ENCODE measurements around the gene HRH4.

Gene HRH4

DNA sequence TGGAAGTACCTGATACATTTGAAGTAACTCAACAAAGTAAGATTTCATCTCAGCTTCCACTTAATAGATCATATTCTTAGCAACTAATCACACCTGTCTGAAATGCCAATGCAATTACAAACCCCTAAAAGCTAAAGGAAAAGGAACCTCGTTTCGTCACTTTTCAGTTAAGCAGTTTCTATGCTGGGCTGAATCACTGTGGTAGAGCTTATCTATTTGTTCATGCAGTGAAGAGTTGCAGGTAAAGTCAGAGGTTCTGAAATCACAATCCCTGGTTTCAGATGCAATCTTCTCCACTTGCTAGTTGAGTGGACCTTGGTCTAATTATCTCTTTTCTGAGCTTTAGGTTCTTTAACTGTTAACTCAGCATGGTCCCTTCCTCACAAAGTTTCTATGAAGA lies 6.3 kb downstream of the HRH4 start:
- DNase-seq: no peak

DNA sequence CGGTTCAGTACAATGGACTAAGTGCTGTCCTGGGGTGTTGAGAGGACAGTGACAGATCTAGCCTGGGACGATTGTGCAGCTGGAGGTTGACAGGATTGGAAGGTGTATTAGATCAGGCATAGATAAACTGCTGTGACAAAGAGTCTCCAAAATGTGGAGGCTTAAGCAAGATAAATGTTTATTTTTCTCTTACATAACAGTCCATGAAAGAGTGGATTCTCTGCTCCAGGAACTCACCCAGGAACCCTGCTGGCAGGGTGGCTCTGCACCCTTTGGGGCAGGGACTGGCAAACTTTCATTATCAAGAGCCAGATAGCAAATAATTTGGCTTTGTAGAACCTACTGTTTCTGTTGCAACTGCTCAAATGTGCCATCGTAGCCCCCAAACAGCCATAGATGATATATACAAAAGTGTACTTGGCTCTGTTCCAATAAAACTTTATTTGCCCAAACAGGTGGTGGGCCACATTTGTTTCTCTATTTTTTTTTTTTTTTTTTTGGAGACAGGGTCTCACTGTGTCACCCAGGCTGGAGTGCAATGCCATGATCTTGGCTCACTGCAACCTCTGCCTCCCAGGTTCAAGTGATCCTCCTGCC lies 9.7 kb downstream of the HRH4 start:
- DNase-seq: no peak

DNA sequence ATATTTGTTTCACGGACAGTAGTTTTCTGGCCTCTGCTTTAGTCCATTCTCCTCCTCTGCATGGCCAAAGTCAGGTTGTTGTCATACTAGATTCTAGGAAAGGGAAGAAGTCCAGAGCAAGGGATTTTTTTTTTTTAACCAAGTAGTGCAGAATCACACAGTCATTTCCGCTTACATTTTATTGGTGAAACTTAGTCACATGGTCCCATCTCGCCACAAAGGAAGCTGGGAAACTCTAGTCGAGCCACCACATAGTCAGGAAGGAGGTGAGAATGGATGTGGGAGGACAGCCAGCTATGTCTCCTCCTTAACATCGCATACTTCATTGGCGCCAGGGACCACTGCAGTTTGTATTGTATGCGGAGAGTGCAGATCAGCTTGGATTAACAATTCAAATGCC lies 10.4 kb downstream of the HRH4 start:
- DNase-seq: no peak

DNA sequence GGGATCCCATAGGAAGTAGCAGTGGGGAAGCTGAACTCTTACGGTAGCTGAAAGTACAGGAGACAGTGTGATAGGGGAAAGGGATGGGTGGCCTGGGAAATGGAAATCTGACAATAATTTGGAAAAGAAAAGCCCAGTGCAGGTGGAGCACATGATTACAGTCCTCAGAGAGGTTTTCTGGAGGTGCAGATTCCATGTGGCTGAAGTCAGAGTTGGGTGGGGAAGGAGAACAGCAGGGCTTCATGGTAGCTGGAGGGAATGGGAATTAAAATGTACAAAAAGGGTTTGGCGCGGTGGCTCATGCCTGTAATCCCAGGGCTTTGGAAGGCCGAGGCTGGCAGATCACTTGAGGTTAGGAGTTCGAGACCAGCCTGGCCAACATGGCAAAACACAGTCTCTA lies 12.2 kb downstream of the HRH4 start:
- no peak for DNase-seq

DNA sequence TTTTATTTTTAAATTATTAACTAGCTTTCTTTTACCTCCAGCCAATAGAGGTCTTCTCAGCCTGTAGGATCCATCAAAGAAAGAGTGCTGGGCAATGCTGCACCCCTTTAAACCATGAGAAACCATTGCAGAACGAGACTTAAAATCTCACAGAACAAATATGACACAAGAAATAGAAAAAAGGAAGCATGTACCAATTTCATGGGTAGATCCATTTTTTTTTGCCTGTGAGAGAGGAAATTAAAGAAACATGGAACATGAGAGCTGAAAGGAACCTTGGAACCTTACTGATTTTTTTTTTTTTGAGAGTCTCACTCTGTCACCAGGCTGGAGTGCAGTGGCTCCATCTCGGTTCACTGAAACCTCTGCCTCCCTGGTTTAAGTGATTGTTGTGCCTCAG lies 14.0 kb downstream of the HRH4 start:
- no peak for DNase-seq

- no peak for DNase-seq
Measured at GRCh38 chr18:24475926-24476589, 15.6 kb downstream of the HRH4 start.

DNA sequence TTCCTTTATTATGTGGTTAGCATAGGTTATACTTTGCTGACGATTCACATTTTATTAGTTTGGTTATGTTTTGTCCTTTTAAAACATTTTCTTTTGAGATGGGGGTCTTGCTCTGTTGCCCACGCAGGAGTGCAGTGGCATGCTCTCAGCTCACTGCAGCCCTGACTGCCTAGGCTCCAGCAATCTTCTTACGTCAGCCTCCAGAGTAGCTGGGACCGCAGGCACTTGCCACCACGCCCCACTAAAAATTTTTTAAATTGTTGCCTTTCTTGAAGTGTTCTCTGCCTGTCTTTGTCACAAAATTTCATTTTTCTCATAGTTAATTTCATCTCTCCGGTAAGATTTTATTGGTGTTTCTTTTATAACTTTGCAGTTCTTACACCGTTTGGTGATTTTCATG lies 18.9 kb downstream of the HRH4 start:
- no peak for DNase-seq

GRCh38 chr18:24482821-24483220 lies 22.4 kb downstream of the HRH4 start:
- no peak for DNase-seq

- DNase-seq: no peak
Measured at GRCh38 chr18:24485681-24486080, 25.2 kb downstream of the HRH4 start.

GRCh38 chr18:24486684-24487083 lies 26.2 kb downstream of the HRH4 start:
- DNase-seq: no peak

GRCh38 chr18:24488824-24489493 lies 28.5 kb downstream of the HRH4 start:
- no peak for DNase-seq

GRCh38 chr18:24490539-24490938 lies 30.1 kb downstream of the HRH4 start:
- DNase-seq: no peak

DNA sequence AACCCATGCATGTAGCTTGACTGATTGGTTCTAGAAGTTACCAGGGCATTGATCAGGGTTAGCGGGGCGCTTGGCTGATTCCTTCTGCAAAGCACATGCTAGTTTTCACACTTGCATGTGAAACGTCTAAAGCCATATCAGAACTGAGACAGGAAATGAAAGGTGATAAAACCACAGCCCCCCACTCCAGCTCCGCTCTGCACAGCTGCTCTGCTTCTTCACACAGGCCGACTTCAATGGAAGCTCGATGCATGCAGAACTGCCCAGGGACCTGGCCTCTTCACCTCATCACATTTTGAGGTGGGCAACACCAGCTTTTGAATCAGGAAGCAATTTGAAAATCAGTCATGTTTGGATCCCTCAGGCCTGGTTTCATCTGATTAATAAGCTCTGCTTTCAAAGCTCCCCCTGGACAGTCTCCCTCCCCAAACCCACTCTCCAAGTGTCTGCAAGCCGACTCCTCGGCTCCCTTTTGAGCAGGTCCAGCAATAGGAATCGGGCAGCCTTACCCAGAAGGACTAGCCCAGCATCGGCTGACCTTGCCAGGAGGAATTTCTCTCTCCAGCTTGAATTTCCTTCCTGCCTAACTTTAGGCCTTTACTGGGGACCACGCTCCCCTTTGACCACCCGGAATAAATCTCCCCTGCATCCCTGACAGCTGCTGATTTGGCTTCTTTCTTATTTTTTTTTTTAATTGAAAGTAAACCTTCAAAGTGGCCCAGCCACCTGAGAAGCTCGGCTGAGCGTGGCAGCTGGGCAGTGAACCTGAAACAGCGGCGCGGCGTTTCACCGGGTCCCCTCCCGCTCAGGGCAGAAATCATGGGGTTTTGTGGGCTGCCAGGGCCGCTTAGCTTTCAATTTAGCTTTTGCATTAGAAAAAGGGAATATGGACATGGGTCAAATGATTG lies 31.7 kb downstream of the HRH4 start:
- DNase-seq: no peak

DNA sequence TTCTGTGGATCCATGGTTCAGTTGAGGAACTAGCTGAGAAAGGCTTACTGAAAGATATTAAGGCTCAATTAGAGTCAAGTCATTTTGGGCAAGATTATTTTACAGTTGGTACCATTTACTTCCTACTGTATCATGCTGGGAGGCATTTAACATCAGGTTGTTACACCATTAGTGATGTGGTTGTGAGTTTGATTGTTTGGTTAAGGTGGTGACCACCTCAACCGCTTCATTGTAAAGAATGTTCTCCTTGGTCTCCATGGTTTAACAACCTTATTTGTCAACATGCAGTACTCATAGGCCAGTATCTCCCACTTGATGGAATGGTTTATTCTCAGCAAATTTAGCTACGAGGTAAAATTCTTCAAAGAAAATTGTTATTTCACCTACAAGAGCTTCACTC lies 34.1 kb downstream of the HRH4 start:
- no peak for DNase-seq

DNA sequence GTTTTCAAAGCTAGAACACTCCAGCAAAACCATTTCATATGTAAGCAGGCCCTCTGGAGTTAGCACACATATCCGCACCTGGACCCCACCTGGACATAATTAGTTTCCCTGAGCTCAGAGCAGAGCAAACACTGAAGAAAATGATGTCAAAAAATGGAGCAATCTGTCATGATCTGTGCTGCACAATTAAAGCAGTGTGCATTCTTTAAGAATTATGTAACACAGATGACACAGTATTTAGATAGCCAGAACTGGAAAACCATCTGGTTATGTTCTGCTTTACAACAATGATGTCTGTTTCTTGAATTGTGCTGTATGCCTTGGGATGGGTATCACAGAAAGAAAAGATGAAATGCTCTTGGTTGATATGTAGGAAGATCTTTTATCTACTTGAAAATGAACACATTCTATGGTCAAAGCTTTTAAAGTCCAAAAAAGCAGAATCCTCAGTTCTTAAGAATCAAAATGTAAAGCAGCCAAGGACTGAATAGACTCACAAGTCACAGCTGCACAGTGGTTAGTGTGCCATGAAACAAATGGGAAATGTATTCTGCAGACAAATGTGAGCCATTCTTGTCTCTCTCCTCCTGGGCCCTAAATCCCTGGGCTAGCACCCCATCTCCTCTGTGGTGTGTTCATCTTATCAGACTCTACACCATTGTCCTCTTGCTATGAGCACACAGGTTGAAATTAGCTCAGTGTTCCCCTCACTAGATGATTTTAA lies 36.8 kb downstream of the HRH4 start:
- no peak for DNase-seq

- DNase-seq: no peak
Measured at GRCh38 chr18:24499814-24500213, 39.4 kb downstream of the HRH4 start.

GRCh38 chr18:24500217-24500616 lies 39.8 kb downstream of the HRH4 start:
- DNase-seq: no peak

GRCh38 chr18:24500766-24501165 lies 40.3 kb downstream of the HRH4 start:
- DNase-seq: no peak

- no peak for DNase-seq
Measured at GRCh38 chr18:24502667-24503523, 42.5 kb downstream of the HRH4 start.

DNA sequence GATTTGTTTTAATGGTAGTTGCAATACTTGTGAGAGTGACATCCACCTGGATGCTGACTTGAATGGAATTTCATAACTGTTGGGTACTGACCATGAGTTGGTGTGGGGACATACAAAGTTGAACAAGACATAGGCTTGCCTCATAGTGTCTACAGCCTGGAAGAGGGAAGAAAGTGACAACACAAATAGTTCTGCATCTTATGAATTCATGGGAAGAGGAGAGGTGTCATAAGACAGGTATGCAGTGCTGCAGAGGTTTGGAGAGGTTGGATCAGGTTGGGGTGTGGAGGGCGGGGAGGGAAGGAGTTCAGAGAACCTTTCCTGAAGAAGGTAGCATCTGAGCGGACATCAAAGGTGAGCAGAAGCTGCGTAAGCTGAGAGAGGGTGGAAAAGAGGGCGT lies 44.0 kb downstream of the HRH4 start:
- DNase-seq: no peak

GRCh38 chr18:24506175-24506574 lies 45.7 kb downstream of the HRH4 start:
- no peak for DNase-seq

GRCh38 chr18:24509435-24509834 lies 49.0 kb downstream of the HRH4 start:
- no peak for DNase-seq
